H1 (cell line): ENCODE results near the gene IQCM.

Source experiments
- EP300 ChIP-seq, 2 experiments: IDR thresholded peaks; 1 replicate in 1 of 2; 2 replicates in 1 of 2; pipeline ENCODE4 v1.6.1; 2011 to 2012; ENCODE audit warnings: low read depth in 2 of 2, low read length in 2 of 2, mild to moderate bottlenecking in 2 of 2, borderline replicate concordance in 1 of 2, inconsistent platforms in 1 of 2, moderate library complexity in 1 of 2
- GABPA ChIP-seq: IDR thresholded peaks from 2 replicates; pipeline ENCODE4 v1.6.1; 2011; ENCODE audit warnings: mild to moderate bottlenecking, low read length, moderate library complexity, borderline replicate concordance; ENCODE audit not compliant: insufficient read depth
- MAFK ChIP-seq: IDR thresholded peaks from 2 replicates; pipeline ENCODE4 v1.6.1; 2012; ENCODE audit warnings: low read depth, mild to moderate bottlenecking, improper control_type of control experiment, low read length
- POLR2A ChIP-seq, 2 experiments: IDR thresholded peaks; 1 replicate in 1 of 2; 2 replicates in 1 of 2; pipeline ENCODE4 v1.6.1; 2011; ENCODE audit warnings: low read depth in 2 of 2, low read length in 2 of 2, mild to moderate bottlenecking in 2 of 2; ENCODE audit errors: control extremely low read depth in 1 of 2
- POLR2AphosphoS5 ChIP-seq: IDR thresholded peaks from 2 replicates; pipeline ENCODE4 v1.6.1; 2011; ENCODE audit warnings: low read depth, low read length
- SP2 ChIP-seq: IDR thresholded peaks from 2 replicates; pipeline ENCODE4 v1.6.1; 2012; ENCODE audit warnings: mild to moderate bottlenecking, low read length, inconsistent platforms
- TAF1 ChIP-seq: IDR thresholded peaks from 2 replicates; pipeline ENCODE4 v1.6.1; 2011; ENCODE audit warnings: mild to moderate bottlenecking, low read depth, low read length
- TF ChIP-seq, protein P1 (sequence below), 3 experiments: IDR thresholded peaks; 1 replicate in 2 of 3; 2 replicates in 1 of 3; pipeline versions ENCODE4 v1.5.1 to v1.6.1; 2011; ENCODE audit warnings: low read length in 3 of 3, mild to moderate bottlenecking in 3 of 3, inconsistent platforms in 2 of 3, low read depth in 1 of 3, moderate library complexity in 1 of 3; ENCODE audit not compliant: insufficient read depth in 1 of 3; ENCODE audit errors: control extremely low read depth in 1 of 3

- TF ChIP-seq SP2 (no peak), TAF1 (no peak), EP300 (IDR thresholded peaks at IDR 0.05; ENCODE audit: borderline replicate concordance in 1 of 2, low read depth in 2 of 2, low read length in 2 of 2) (no peak), POLR2AphosphoS5 (no peak), MAFK (no peak), POLR2A (IDR thresholded peaks at IDR 0.05; ENCODE audit: control extremely low read depth in 1 of 2, low read depth in 2 of 2, low read length in 2 of 2) (no peak), GABPA (no peak)
- TF ChIP-seq, protein P1, sequence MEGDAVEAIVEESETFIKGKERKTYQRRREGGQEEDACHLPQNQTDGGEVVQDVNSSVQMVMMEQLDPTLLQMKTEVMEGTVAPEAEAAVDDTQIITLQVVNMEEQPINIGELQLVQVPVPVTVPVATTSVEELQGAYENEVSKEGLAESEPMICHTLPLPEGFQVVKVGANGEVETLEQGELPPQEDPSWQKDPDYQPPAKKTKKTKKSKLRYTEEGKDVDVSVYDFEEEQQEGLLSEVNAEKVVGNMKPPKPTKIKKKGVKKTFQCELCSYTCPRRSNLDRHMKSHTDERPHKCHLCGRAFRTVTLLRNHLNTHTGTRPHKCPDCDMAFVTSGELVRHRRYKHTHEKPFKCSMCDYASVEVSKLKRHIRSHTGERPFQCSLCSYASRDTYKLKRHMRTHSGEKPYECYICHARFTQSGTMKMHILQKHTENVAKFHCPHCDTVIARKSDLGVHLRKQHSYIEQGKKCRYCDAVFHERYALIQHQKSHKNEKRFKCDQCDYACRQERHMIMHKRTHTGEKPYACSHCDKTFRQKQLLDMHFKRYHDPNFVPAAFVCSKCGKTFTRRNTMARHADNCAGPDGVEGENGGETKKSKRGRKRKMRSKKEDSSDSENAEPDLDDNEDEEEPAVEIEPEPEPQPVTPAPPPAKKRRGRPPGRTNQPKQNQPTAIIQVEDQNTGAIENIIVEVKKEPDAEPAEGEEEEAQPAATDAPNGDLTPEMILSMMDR (IDR thresholded peaks at IDR 0.05; ENCODE audit: control extremely low read depth in 1 of 3, insufficient read depth in 1 of 3, low read depth in 1 of 3, low read length in 3 of 3), result no peak
Observed at GRCh38 chr4:149841686-149842085, 26.0 kb upstream of the IQCM start.
